ENCODE measurements around the gene GLI3. TPM values are rescaled to one million over a fixed set of nuclear protein-coding genes. Genes with fewer than 3 reads are reported as not detected.

GLI3 gene
- total RNA-seq, 5 donors from 2014 or later (not counting 1 experiment from before 2014, with no cell fraction given): 0.10 to 0.79 (median 0.32) TPM; not detected in 1

DNA sequence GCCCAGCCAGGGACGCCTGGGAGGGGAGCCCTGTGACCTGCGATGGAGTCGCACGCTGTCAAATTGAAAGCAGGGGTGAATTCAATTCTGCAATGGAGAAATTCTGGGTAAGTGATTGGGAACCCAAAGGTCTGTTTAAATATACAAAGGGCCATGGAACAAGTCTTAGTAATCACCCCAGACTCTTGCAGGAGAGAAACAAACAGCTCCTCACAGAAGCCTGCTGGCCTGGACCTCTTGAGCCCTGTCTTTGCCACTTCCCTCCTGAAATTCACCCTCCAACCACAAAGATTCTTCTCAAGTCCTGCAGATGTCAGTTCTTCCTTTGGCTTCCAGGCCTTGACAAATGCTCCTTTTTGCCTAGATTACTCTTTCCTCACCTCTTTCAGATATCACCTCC lies 97.3 kb downstream of the GLI3 start:
- POLR2A ChIA-PET: interaction anchor here in 1 of 2 donors (0.9 kb wide), 1 partner anchor 18 kb away, joined by 3 read pairs; no protein-coding TSS in a partner anchor

DNA sequence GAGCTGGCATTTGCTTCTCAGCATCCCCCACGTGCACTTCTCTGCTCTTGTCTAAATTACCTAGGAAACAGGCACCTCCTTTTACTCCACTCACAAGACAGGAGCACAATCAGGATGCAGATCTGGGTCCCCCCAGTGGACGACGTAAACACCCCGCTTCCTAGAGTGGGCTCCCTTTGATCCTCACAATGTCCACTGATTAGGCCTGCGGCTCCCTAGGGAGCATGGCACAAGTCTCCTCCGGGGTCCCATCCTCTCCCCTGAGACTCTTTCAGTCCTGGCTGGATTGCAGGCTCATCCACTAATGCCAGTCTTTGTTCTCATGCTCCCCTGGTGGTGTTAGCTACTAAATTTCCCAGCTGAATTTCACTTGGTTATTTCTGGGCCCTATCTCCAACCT lies 98.3 kb downstream of the GLI3 start:
- Histone ChIP-seq H3K4me1 (ENCODE audit: control insufficient read depth in 1 of 2, extremely low read depth in 1 of 2, insufficient read depth in 2 of 2, low read length in 2 of 2) (no peaks in the 10 kb centered on the region), H3K9me3 (no peaks in the 10 kb centered on the region), H3K27ac (ENCODE audit: low read length) (no peak overlapping the region), H3K36me3 (ENCODE audit: control insufficient read depth in 2 of 2, extremely low read depth in 1 of 2, insufficient read depth in 1 of 2, low read length in 1 of 2) (no peaks in the 10 kb centered on the region), H3K4me3 (ENCODE audit: control insufficient read depth in 1 of 2, extremely low read depth in 1 of 2, low read length in 1 of 2) (no peak overlapping the region), H3K27me3 (replicated peaks in 1 of 2; ENCODE audit: control insufficient read depth in 2 of 2, extremely low read depth in 1 of 2, insufficient read depth in 2 of 2, low read length in 1 of 2) (no peaks in the 10 kb centered on the region)
- no peaks in the 10 kb centered on the region for H3K9me3 Mint-ChIP-seq
- no peaks in the 10 kb centered on the region for H3K36me3 Mint-ChIP-seq
- H3K4me1 Mint-ChIP-seq: no peaks in the 10 kb centered on the region
- ATAC-seq (replicated peaks in 1 of 4) (no peak), DNase-seq (no peak)
- ChIA-PET CTCF (no interaction called here), POLR2A (no interaction called here)
- H3K4me3 Mint-ChIP-seq: no peak overlapping the region
- peaks cover 0 to 9% of the 10 kb centered on the region in 2 donors for H3K27me3 Mint-ChIP-seq
- WGBS (ENCODE audit: insufficient coverage): 75% methylated on average over 6 of the region's 6 CpGs
- H3K27ac Mint-ChIP-seq: no peak overlapping the region

More for the DNA sequence above, 97.3 kb downstream of the GLI3 start:
- Histone ChIP-seq H3K9me3 (no peaks in the 10 kb centered on the region), H3K4me1 (ENCODE audit: control insufficient read depth in 1 of 2, extremely low read depth in 1 of 2, insufficient read depth in 2 of 2, low read length in 2 of 2) (no peaks in the 10 kb centered on the region), H3K36me3 (ENCODE audit: control insufficient read depth in 2 of 2, extremely low read depth in 1 of 2, insufficient read depth in 1 of 2, low read length in 1 of 2) (no peaks in the 10 kb centered on the region), H3K27ac (ENCODE audit: low read length) (no peak overlapping the region), H3K27me3 (replicated peaks in 1 of 2; ENCODE audit: control insufficient read depth in 2 of 2, extremely low read depth in 1 of 2, insufficient read depth in 2 of 2, low read length in 1 of 2) (no peaks in the 10 kb centered on the region), H3K4me3 (ENCODE audit: control insufficient read depth in 1 of 2, extremely low read depth in 1 of 2, low read length in 1 of 2) (no peak overlapping the region)
- 100% methylated on average over 1 of the region's 4 CpGs for WGBS (ENCODE audit: insufficient coverage)
- no peaks in the 10 kb centered on the region for H3K36me3 Mint-ChIP-seq
- H3K9me3 Mint-ChIP-seq: no peaks in the 10 kb centered on the region
- ATAC-seq (replicated peaks in 1 of 4): no peak
- no peak for DNase-seq
- H3K4me1 Mint-ChIP-seq: no peaks in the 10 kb centered on the region
- peak overlapping the region in 1 of 2 donors; percentile 7 for H3K27ac Mint-ChIP-seq
- H3K27me3 Mint-ChIP-seq: peaks cover 0 to 9% of the 10 kb centered on the region in 2 donors
- H3K4me3 Mint-ChIP-seq: no peak overlapping the region
- CTCF ChIA-PET: no interaction called here

DNA sequence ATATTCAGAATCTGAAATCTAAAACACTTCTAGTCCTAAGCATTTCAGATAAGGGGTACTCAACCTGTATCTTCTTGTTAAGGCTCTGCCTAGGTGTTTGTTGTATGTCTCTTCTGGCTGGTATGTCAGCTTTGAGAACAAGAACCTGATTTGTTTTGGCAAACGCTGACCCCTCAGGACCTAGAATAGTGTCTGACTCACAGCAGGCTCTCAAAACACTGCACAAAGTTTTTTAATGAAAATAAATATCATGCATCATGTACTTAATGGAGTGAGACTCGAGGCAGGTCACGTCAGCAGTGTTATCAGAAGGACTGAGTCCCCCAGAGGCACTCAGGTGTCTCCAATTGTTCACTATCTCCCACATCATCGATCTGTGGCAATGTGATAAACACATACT lies 99.1 kb downstream of the GLI3 start:
- H3K4me3 ChIP-seq (ENCODE audit: control insufficient read depth in 1 of 2, extremely low read depth in 1 of 2, low read length in 1 of 2): no peak overlapping the region
- H3K27me3 ChIP-seq (replicated peaks in 1 of 2; ENCODE audit: control insufficient read depth in 2 of 2, extremely low read depth in 1 of 2, insufficient read depth in 2 of 2, low read length in 1 of 2): no peaks in the 10 kb centered on the region
- no peaks in the 10 kb centered on the region for H3K4me1 Mint-ChIP-seq
- 33% methylated on average over 2 of the region's 4 CpGs for WGBS (ENCODE audit: insufficient coverage)
- no peak overlapping the region for H3K27ac ChIP-seq (ENCODE audit: low read length)
- H3K4me3 Mint-ChIP-seq: no peak overlapping the region
- H3K36me3 ChIP-seq (ENCODE audit: control insufficient read depth in 2 of 2, extremely low read depth in 1 of 2, insufficient read depth in 1 of 2, low read length in 1 of 2): no peaks in the 10 kb centered on the region
- DNase-seq (no peak), ATAC-seq (replicated peaks in 1 of 4) (no peak)
- ChIA-PET CTCF (no interaction called here), POLR2A (no interaction called here)
- H3K27me3 Mint-ChIP-seq: peaks cover 0 to 9% of the 10 kb centered on the region in 2 donors
- H3K4me1 ChIP-seq (ENCODE audit: control insufficient read depth in 1 of 2, extremely low read depth in 1 of 2, insufficient read depth in 2 of 2, low read length in 2 of 2): no peaks in the 10 kb centered on the region
- no peaks in the 10 kb centered on the region for H3K9me3 ChIP-seq
- no peak overlapping the region for H3K27ac Mint-ChIP-seq
- no peaks in the 10 kb centered on the region for H3K9me3 Mint-ChIP-seq
- no peaks in the 10 kb centered on the region for H3K36me3 Mint-ChIP-seq

DNA sequence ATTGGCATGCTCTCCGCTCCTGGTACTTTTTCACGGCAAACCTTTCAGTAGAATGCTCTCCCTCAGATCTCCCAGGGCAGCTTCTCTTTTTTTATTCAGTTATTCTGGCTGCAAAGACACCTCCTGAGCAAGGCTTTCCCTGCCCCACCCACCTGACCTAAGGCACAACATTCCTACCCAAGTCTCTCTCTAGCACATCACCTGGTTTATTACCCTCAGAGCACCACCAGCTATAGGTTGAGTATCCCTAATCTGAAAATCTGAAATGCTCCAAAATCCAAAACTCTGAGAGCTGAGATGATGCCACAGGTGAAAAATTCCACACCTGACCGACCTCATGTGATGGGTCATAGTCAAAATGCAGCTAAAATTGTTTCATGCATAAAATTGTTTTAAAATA lies 99.6 kb downstream of the GLI3 start:
- no peak overlapping the region for H3K4me3 Mint-ChIP-seq
- Histone ChIP-seq H3K9me3 (no peaks in the 10 kb centered on the region), H3K36me3 (ENCODE audit: control insufficient read depth in 2 of 2, extremely low read depth in 1 of 2, insufficient read depth in 1 of 2, low read length in 1 of 2) (no peaks in the 10 kb centered on the region), H3K4me3 (ENCODE audit: control insufficient read depth in 1 of 2, extremely low read depth in 1 of 2, low read length in 1 of 2) (no peak overlapping the region), H3K4me1 (ENCODE audit: control insufficient read depth in 1 of 2, extremely low read depth in 1 of 2, insufficient read depth in 2 of 2, low read length in 2 of 2) (no peaks in the 10 kb centered on the region), H3K27ac (ENCODE audit: low read length) (no peak overlapping the region), H3K27me3 (replicated peaks in 1 of 2; ENCODE audit: control insufficient read depth in 2 of 2, extremely low read depth in 1 of 2, insufficient read depth in 2 of 2, low read length in 1 of 2) (no peaks in the 10 kb centered on the region)
- H3K36me3 Mint-ChIP-seq: no peaks in the 10 kb centered on the region
- ATAC-seq (replicated peaks in 1 of 4): no peak
- no peaks in the 10 kb centered on the region for H3K4me1 Mint-ChIP-seq
- ChIA-PET POLR2A (no interaction called here), CTCF (no interaction called here)
- peak overlapping the region in 1 of 2 donors; percentile 23 for H3K27ac Mint-ChIP-seq
- H3K9me3 Mint-ChIP-seq: no peaks in the 10 kb centered on the region
- no peak for DNase-seq
- H3K27me3 Mint-ChIP-seq: peaks cover 0 to 9% of the 10 kb centered on the region in 2 donors
- 85% methylated on average over 2 of the region's 3 CpGs for WGBS (ENCODE audit: insufficient coverage)

DNA sequence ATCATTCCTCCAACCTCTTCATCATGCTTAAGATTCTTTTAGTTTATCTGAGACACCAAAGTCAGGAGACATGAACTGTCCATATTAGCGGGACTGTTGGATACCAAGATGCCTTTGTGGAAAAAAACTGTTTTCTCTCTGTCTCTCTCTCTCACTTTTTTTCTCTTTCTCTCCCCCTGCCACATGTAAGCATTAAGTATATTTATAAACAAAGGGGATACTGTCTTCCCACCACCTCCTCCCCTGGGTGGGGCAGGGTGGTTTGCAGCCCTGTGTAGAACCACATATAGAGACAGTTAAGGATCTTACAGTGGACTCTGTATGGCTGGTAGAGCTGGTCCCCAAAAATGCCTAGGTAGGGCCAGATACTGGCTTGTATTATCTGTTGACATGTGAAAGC lies 101.3 kb downstream of the GLI3 start:
- no peak overlapping the region for H3K4me3 Mint-ChIP-seq
- Histone ChIP-seq H3K27ac (ENCODE audit: low read length) (no peak overlapping the region), H3K27me3 (replicated peaks in 1 of 2; ENCODE audit: control insufficient read depth in 2 of 2, extremely low read depth in 1 of 2, insufficient read depth in 2 of 2, low read length in 1 of 2) (no peaks in the 10 kb centered on the region), H3K9me3 (no peaks in the 10 kb centered on the region), H3K4me1 (ENCODE audit: control insufficient read depth in 1 of 2, extremely low read depth in 1 of 2, insufficient read depth in 2 of 2, low read length in 2 of 2) (no peaks in the 10 kb centered on the region), H3K4me3 (ENCODE audit: control insufficient read depth in 1 of 2, extremely low read depth in 1 of 2, low read length in 1 of 2) (no peak overlapping the region), H3K36me3 (ENCODE audit: control insufficient read depth in 2 of 2, extremely low read depth in 1 of 2, insufficient read depth in 1 of 2, low read length in 1 of 2) (no peaks in the 10 kb centered on the region)
- ChIA-PET POLR2A (no interaction called here), CTCF (no interaction called here)
- ATAC-seq (replicated peaks in 1 of 4) (no peak), DNase-seq (no peak)
- H3K27ac Mint-ChIP-seq: no peak overlapping the region
- no CpG with 5 or more reads among the region's 1 CpG for WGBS (ENCODE audit: insufficient coverage)
- peaks cover 0 to 8% of the 10 kb centered on the region in 2 donors for H3K27me3 Mint-ChIP-seq
- no peaks in the 10 kb centered on the region for H3K9me3 Mint-ChIP-seq
- no peaks in the 10 kb centered on the region for H3K4me1 Mint-ChIP-seq
- H3K36me3 Mint-ChIP-seq: no peaks in the 10 kb centered on the region

DNA sequence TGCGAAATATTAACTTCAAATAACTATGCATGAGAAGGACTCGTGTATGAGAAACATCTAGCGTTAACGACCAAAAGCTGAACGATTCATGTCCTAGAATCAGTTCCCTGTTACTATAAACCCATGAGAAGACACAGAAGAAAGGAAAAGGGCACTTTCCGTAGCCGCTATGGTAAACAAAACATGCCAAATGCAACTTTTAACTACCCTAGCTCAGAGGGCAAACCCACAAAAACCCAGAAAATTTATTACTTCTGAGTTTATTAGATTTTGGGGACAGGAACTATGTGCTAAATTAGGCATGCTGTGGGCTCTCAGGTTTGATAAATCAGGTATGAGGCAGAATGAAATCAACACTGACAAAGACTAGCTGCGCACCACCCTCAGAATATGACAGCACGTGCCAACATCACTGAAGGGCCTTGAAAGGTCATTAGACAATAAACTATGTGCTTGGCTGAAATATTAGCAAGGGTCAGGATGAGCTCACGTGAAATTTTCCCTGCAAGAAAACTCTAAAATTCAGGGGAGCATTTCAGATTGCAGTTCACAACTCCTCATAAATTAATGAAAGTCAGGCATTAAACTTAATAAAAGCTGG lies 102.6 kb downstream of the GLI3 start:
- no peaks in the 10 kb centered on the region for H3K36me3 ChIP-seq (ENCODE audit: control insufficient read depth in 2 of 2, extremely low read depth in 1 of 2, insufficient read depth in 1 of 2, low read length in 1 of 2)
- Mint-ChIP-seq H3K4me3 (no peak overlapping the region), H3K27ac (no peak overlapping the region), H3K9me3 (peaks cover 0 to 6% (median 2%) of the 10 kb centered on the region in 3 donors), H3K4me1 (no peaks in the 10 kb centered on the region), H3K36me3 (no peaks in the 10 kb centered on the region), H3K27me3 (no peaks in the 10 kb centered on the region)
- ChIA-PET CTCF (interaction anchor here in 1 of 2 donors (0.6 kb wide), 1 partner anchor 24 kb away, joined by 5 read pairs; no protein-coding TSS in a partner anchor), POLR2A (no interaction called here)
- WGBS (ENCODE audit: insufficient coverage): 76% methylated on average over 3 of the region's 10 CpGs
- no peak overlapping the region for H3K27ac ChIP-seq (ENCODE audit: low read length)
- ATAC-seq (replicated peaks in 1 of 4) (no peak), DNase-seq (no peak)
- H3K4me1 ChIP-seq (ENCODE audit: control insufficient read depth in 1 of 2, extremely low read depth in 1 of 2, insufficient read depth in 2 of 2, low read length in 2 of 2): no peaks in the 10 kb centered on the region
- H3K27me3 ChIP-seq (replicated peaks in 1 of 2; ENCODE audit: control insufficient read depth in 2 of 2, extremely low read depth in 1 of 2, insufficient read depth in 2 of 2, low read length in 1 of 2): no peaks in the 10 kb centered on the region
- no peaks in the 10 kb centered on the region for H3K9me3 ChIP-seq
- no peak overlapping the region for H3K4me3 ChIP-seq (ENCODE audit: control insufficient read depth in 1 of 2, extremely low read depth in 1 of 2, low read length in 1 of 2)

DNA sequence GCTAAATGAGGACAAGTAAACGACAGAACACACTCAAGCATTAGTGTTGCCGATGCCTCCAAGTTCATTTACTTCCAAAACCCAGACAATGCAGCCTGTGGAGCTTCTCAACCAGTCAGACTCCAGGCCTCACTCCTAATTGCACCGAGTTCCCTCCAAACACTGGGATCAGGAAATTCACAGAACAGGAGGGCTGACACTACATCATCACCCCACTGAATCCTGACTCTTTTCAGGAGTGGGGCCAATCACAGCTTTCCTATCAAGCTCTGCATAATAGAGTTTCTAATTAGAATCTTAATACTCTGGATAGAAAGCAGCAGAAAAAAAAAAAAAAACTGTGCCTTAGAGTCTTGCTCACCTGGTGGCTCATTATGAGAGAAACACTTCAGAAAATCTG lies 103.7 kb downstream of the GLI3 start:
- H3K27ac Mint-ChIP-seq: no peak overlapping the region
- Histone ChIP-seq H3K27me3 (replicated peaks in 1 of 2; ENCODE audit: control insufficient read depth in 2 of 2, extremely low read depth in 1 of 2, insufficient read depth in 2 of 2, low read length in 1 of 2) (no peaks in the 10 kb centered on the region), H3K27ac (ENCODE audit: low read length) (no peak overlapping the region), H3K9me3 (no peaks in the 10 kb centered on the region), H3K4me3 (ENCODE audit: control insufficient read depth in 1 of 2, extremely low read depth in 1 of 2, low read length in 1 of 2) (no peak overlapping the region), H3K36me3 (ENCODE audit: control insufficient read depth in 2 of 2, extremely low read depth in 1 of 2, insufficient read depth in 1 of 2, low read length in 1 of 2) (no peaks in the 10 kb centered on the region), H3K4me1 (ENCODE audit: control insufficient read depth in 1 of 2, extremely low read depth in 1 of 2, insufficient read depth in 2 of 2, low read length in 2 of 2) (no peaks in the 10 kb centered on the region)
- no peaks in the 10 kb centered on the region for H3K36me3 Mint-ChIP-seq
- no peaks in the 10 kb centered on the region for H3K27me3 Mint-ChIP-seq
- H3K9me3 Mint-ChIP-seq: peaks cover 0 to 6% (median 2%) of the 10 kb centered on the region in 3 donors
- ChIA-PET POLR2A (interaction anchor here in 1 of 2 donors (0.7 kb wide), 1 partner anchor 283 kb away, joined by 7 read pairs; no protein-coding TSS in a partner anchor), CTCF (no interaction called here)
- WGBS (ENCODE audit: insufficient coverage): 79% methylated on average over 2 of the region's 3 CpGs
- ATAC-seq (replicated peaks in 1 of 4) (no peak), DNase-seq (no peak)
- H3K4me1 Mint-ChIP-seq: no peaks in the 10 kb centered on the region
- no peak overlapping the region for H3K4me3 Mint-ChIP-seq

Measured in T-cell (primary cell).